Astrocyte (in vitro differentiated cells and primary cell): Measurements from ENCODE around the gene ZBTB21.

Source experiments
- CTCF ChIP-seq: IDR thresholded peaks from 2 replicates; pipeline ENCODE4 v1.5.1; 2011; ENCODE audit warnings: low read depth, mild to moderate bottlenecking, inconsistent platforms, low read length, moderate library complexity; ENCODE audit not compliant: insufficient read depth
- EZH2 ChIP-seq: IDR thresholded peaks from 2 replicates; pipeline ENCODE4 v1.6.1; 2012; ENCODE audit warnings: mild to moderate bottlenecking, low read length, inconsistent platforms; ENCODE audit not compliant: insufficient read depth

- TF ChIP-seq CTCF = no peak
- TF ChIP-seq EZH2 = no peak
These were observed 45.3 kb upstream of the ZBTB21 start for GRCh38 chr21:42055425-42055824.
